Activated gamma-delta T cell treated with anti-CD3 and anti-CD28 coated beads, Interleukin-2, amount 50 U/mL, for 16 hours (primary cell): Measurements from ENCODE around the gene IFT81.
"Not testable (repeated sequence)": the region's sequence is repeated elsewhere in the genome, so short reads cannot be mapped to it uniquely, and the experiment has no call there.

Experiments used
- DNase-seq: peaks from one replicate; pipeline ENCODE4 v3.0.0-alpha.2; 2020; ENCODE audit warnings: low read depth

Gene IFT81

GRCh38 chr12:110108309-110109036 lies 15.7 kb upstream of the IFT81 start:
- DNase-seq, result no peak

GRCh38 chr12:110109037-110109836 lies 14.9 kb upstream of the IFT81 start:
- DNase-seq, result no peak

DNA sequence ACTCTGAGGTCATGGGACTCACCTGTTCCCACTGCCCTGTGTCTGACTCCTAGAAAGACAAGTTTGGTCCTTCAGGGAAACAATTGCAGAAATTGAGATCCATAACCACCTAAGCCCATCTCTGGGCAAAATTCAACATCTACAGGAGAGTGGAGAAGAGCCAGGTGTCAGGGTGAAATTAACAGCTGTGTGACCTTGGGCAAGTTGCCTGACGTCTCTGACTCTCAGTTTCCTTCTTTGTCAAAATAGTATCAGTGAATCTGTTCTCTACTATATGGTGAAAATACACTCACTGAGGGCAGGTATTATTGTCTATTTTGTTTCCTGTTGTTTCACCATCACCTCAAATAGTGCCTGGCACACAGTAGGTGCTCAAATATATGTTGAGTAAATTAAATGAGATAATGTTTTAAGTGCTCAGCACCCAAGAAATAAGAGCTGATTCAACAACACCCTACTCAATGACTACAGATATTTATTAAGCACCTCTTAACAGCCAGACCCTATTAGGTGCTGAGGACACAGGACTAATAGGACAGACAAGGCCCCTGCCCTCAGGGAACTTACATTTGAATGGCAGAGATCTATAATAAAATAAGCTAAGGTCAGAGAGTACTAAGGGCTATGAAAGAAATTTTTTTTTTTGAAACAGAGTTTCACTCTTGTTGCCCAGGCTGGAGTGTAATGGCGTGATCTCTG lies 14.2 kb upstream of the IFT81 start:
- no peak for DNase-seq

DNA sequence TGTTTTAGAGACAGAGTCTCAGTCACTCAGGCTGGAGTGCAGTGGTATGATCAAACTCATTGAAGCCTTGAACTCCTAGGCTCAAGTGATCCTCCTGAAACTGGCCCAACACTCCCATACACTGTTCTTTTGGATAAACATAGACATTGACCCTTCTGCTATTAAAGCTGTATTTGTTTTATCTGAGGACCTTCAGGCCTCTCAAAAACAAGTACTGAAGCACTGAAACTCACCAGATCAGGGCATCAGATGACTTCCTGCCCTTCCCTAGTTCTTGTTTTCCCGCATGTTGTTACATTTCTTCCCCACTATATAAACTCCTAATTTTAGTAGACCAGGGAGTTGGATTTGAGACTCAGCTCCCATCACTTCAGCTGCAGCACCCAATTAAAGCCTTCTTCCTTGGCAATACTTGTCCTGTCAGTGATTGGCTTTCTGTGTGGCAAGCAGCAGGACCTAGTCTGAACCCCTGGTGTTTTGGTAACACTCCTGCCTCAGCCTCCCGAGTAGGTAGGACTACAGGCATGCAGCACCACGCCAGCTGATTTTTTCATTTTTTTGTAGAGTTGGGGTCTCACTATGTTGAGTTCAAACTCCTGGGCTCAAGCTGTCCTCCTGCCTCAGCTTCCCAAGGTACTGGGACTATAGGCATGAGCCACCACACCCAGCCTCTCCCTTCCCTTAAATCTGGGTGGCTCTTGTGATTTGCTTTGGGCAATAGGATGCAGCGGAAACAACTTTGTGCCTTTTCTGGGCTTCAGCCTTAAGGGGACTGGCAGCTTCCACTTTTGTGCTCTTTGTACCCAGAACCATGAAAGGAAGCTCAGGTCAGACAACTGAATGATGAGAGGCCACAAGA lies 12.5 kb upstream of the IFT81 start:
- no peak for DNase-seq

- DNase-seq, result no peak
These were observed 11.9 kb upstream of the IFT81 start for GRCh38 chr12:110112335-110112660.

- no peak for DNase-seq
These were observed 9.6 kb upstream of the IFT81 start for GRCh38 chr12:110114528-110114937.

GRCh38 chr12:110115675-110116074 lies 8.5 kb upstream of the IFT81 start:
- no peak for DNase-seq

DNA sequence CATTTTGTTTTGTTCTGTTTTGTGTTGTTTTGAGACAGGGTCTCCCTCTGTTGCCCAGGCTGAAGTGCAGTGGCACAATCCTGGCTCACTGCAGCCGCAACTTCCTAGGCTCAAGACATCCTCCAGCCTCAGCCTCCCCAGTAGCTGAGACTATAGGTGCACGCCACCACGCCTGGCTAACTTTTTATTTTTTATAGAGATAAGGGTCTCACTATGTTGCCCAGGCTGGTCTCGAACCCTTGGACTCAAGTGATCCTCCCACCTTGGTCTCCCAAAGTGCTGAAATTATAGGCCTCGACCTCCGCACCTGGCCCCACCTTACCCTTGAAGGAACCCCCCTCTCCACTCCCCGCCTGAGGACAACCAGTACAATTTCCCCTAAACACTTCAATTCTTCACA lies 7.5 kb upstream of the IFT81 start:
- no peak for DNase-seq

DNA sequence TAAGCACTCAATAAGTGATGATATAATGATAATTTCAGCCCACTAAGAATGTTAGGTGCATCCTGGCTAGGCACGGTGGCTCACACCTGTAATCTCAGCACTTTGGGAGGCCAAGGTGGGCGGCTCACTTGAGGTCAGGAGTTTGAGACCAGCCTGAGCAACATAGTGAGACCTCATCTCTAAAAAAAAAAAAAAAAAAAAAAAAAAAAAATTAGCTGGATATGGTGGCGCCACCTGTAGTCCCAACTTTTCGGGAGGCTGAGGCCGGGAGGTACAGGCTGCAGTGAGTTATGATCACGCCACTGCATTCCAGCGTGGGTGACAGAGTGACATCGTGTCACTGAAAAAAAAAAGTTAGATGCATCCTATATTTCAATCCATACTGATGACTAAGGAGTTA lies 6.9 kb upstream of the IFT81 start:
- DNase-seq, result not testable (repeated sequence)

GRCh38 chr12:110117956-110118685 lies 6.0 kb upstream of the IFT81 start:
- no peak for DNase-seq

GRCh38 chr12:110122929-110123328 lies 1.2 kb upstream of the IFT81 start:
- DNase-seq, result no peak

GRCh38 chr12:110123919-110124268 lies 263 bp upstream of the IFT81 start:
- DNase-seq, result no peak

DNA sequence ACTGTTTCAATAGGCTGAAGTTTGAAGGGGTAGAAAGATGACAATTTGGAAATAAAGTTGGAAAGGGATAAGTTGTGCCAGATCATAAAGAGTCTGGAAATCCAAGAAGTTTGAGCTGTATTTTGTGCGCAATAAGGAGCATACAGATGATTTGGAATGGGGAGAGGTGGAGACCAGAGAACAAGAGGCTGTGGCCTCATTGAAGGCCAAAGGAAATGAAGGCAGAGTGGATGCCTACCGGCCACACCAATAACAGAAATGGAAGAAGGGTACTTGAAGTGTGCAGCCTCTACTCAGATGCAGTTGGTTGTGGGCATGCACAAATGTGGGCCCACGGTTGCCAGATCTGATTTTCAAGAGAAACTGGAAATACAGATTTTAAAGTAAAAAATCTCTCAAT lies 2.4 kb downstream of the IFT81 start:
- DNase-seq, result no peak

DNA sequence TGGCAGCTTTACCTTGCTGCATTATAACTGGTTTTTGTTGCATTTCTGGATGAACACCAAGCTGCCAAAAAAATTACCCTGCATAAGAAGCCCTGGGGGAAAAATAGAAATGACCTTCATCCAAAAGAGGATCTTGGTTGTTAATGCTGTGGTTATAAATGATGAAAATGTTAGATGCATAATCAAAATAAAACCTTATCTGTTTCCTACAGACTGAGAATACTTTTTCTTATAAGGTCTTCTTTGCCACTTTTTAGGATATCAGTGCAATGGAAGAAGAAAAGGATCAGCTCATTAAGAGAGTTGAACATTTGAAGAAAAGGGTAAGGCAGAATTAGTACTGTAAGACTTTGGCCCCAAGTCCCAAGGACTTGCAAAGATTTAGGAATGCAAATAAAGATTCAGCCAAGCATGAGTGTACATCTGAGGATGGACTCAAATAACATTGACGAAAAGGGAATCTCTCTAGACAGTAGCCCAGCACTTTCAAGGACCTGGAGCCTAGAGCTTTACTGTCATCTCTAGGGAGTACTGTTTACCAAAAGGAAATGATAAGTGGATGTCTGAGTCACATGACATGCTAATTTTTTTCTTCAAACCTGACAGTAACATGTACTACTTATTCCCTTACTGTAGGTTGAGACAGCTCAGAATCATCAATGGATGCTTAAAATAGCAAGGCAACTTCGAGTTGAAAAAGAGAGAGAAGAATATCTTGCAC lies 10.7 kb downstream of the IFT81 start:
- DNase-seq, result no peak

DNA sequence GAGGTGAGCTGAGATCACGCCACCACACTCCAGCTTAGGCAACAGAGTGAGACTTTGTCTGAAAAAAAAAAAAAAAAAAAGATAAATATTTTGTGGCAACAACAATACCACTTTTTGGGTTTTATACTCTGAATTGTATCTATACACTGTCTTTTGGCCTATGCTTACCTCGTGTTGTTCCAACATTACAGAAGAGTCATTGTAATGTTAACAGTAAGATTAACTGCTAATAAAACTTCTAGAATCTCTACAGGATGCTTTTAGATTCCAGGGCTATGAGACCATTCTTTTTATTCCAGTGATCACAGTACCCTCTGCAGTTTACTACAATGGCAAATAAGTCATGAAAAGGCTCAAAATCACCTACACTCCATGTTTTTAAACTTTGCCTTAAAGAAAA lies 11.6 kb downstream of the IFT81 start:
- no peak for DNase-seq

GRCh38 chr12:110137786-110138185 lies 13.6 kb downstream of the IFT81 start:
- DNase-seq, result no peak

GRCh38 chr12:110141389-110141788 lies 17.2 kb downstream of the IFT81 start:
- no peak for DNase-seq

GRCh38 chr12:110146986-110147385 lies 22.8 kb downstream of the IFT81 start:
- no peak for DNase-seq

- no peak for DNase-seq
These were observed 25.0 kb downstream of the IFT81 start for GRCh38 chr12:110149086-110149660.

GRCh38 chr12:110156766-110157165 lies 32.6 kb downstream of the IFT81 start:
- DNase-seq, result no peak

DNA sequence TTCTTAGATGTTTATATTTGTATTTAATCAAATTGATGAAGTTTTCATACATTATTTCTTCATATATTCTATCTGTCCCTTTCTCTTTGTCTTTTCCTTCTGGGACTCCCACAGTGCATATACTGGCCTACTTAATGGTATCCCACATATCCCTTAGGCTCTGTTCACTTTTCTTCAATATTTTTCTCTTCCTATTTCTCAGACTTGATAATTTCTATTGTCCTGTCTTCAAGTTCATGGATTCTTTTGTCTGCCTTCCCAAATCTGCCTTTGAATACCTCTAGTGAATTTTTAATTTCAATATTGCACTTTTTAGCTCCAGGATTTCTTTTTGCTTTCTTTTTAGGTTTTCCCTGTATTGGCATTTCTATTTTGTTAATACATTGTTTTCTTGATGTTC lies 33.4 kb downstream of the IFT81 start:
- DNase-seq, result no peak
